NCI-H146 treated with DMSO at 0.1 percent for 48 hours (cell line): Measurements from ENCODE around the gene ZNF839.
A peak's percentile ranks its signal among the peaks of the same experiment; 100 is the strongest.
"Not testable (repeated sequence)": the region's sequence is repeated elsewhere in the genome, so short reads cannot be mapped to it uniquely, and the experiment has no call there.

ENCODE experiments used
- DNase-seq: peaks from one replicate; lab custom pipeline; 2025; ENCODE audit not compliant: unreplicated experiment; lab: John Stamatoyannopoulos, UW

Gene ZNF839

GRCh38 chr14:102319351-102320032 is at the start of gene ZNF839:
Gene ZNF839, plus strand, starts transcription at chr14:102319746. Its CDS starts 20 bp downstream, at chr14:102319766.
- DNase-seq, result peak; percentile 40

GRCh38 chr14:102272392-102272791 is 47.2 kb upstream of the ZNF839 start:
- DNase-seq, result no peak

- DNase-seq, result no peak
Observed at GRCh38 chr14:102275866-102276265, 43.7 kb upstream of the ZNF839 start.

- no peak for DNase-seq
Observed at GRCh38 chr14:102277874-102278630, 41.5 kb upstream of the ZNF839 start.

- DNase-seq, result no peak
Observed at GRCh38 chr14:102278631-102278935, 41.0 kb upstream of the ZNF839 start.

- DNase-seq, result no peak
Observed at GRCh38 chr14:102279282-102279681, 40.3 kb upstream of the ZNF839 start.

GRCh38 chr14:102279688-102280348 is 39.7 kb upstream of the ZNF839 start:
- DNase-seq, result no peak

- no peak for DNase-seq
Observed at GRCh38 chr14:102280376-102280962, 39.1 kb upstream of the ZNF839 start.

GRCh38 chr14:102282751-102283465 is 36.6 kb upstream of the ZNF839 start:
- no peak for DNase-seq

- no peak for DNase-seq
Observed at GRCh38 chr14:102283631-102284129, 35.9 kb upstream of the ZNF839 start.

GRCh38 chr14:102285106-102285505 is 34.4 kb upstream of the ZNF839 start:
- no peak for DNase-seq

- no peak for DNase-seq
Observed at GRCh38 chr14:102288139-102288538, 31.4 kb upstream of the ZNF839 start.

- DNase-seq, result no peak
Observed at GRCh38 chr14:102292441-102292840, 27.1 kb upstream of the ZNF839 start.

GRCh38 chr14:102293781-102294180 is 25.8 kb upstream of the ZNF839 start:
- DNase-seq, result no peak

- no peak for DNase-seq
Observed at GRCh38 chr14:102295270-102295669, 24.3 kb upstream of the ZNF839 start.

- DNase-seq, result no peak
Observed at GRCh38 chr14:102297436-102298170, 21.9 kb upstream of the ZNF839 start.

- not testable (repeated sequence) for DNase-seq
Observed at GRCh38 chr14:102298303-102299070, 21.1 kb upstream of the ZNF839 start.

GRCh38 chr14:102303664-102304063 is 15.9 kb upstream of the ZNF839 start:
- no peak for DNase-seq
